AG08396 (cell line): ENCODE data around the gene GPR78.
A peak's percentile ranks its signal among the peaks of the same experiment; 100 is the strongest.

Experiments
- DNase-seq: peaks from one replicate; pipeline ENCODE4 v3.0.0; 2012; ENCODE audit warnings: low spot score, mixed read lengths

GPR78 gene

DNA sequence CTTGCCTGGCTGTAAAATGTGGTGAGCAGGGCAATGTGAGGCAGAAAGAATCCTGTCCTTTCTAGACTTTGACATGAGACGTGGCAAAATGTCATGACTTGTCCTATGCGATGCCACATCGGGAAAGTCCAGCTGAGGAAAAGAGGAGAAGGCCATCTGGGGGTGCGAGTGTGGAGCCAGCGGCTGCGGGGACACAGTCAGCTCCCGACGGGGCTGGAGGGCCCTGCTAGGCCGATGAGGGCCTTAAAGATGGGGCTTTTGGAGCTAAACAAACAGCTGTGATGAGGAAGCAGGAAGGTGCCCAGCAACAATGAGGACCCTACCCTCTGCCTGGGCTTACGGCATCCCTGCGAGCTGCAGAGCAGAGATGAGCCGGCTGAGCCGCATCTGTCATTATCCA lies 20.1 kb downstream of the GPR78 start:
- no peak for DNase-seq

- DNase-seq: no peak
Observed at GRCh38 chr4:8600686-8601085, 20.5 kb downstream of the GPR78 start.

DNA sequence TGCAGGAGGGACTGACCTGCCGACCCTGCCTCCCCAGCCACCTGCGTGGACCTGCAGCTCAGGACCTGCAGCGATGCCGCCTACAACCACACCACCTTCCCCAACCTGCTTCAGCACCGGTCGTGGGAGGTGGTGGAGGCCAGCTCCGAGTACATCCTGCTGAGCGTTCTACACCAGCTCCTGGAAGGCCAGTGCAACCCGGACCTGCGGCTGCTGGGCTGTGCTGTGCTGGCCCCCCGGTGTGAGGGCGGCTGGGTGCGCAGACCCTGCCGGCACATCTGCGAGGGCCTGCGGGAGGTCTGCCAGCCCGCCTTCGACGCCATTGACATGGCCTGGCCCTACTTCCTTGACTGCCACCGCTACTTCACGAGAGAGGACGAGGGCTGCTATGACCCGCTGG lies 20.9 kb downstream of the GPR78 start:
- no peak for DNase-seq

- DNase-seq: no peak
Observed at GRCh38 chr4:8601556-8601955, 21.4 kb downstream of the GPR78 start.

GRCh38 chr4:8602686-8603430 lies 22.7 kb downstream of the GPR78 start:
- no peak for DNase-seq

DNA sequence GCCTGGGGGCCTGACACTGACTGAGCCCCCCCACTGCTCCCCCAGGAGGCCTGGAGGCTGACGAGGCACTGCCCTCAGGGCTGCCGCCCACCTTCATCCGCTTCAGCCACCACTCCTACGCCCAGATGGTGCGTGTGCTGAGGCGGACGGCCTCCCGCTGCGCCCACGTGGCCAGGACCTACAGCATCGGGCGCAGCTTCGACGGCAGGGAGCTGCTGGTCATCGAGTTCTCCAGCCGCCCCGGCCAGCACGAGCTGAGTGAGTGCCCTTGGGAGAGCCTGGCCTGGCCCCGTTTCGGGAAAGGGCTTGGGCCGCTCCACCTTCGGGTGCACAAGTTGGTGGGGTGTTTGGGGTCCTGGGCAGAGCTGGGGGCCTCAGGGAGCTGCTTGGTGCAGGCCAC lies 23.7 kb downstream of the GPR78 start:
- DNase-seq: no peak

GRCh38 chr4:8605289-8605688 lies 25.1 kb downstream of the GPR78 start:
- DNase-seq: no peak

GRCh38 chr4:8606476-8606875 lies 26.3 kb downstream of the GPR78 start:
- DNase-seq: no peak

DNA sequence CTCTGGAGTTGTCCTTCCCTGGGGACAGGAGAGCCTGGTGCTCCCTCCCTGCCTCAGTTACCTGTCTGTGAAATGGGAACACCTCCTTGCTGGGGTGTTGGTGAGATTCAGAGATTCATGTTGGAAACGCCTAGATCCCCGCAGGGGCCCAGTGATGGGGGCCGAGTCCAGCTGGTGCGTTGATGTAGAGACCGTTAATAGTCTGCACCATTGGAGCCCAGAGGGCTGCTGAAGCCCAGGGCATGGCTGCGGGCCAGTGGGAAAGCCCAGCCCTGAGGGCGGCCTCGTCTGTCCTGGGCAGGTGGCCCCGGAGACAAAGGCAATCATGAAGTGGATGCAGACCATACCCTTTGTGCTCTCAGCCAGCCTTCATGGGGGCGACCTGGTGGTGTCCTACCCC lies 26.8 kb downstream of the GPR78 start:
- DNase-seq: no peak

- DNase-seq: peak; percentile 83
Observed at GRCh38 chr4:8607603-8608481, 27.6 kb downstream of the GPR78 start.

GRCh38 chr4:8608714-8609391 lies 28.7 kb downstream of the GPR78 start:
- no peak for DNase-seq

- DNase-seq: no peak
Observed at GRCh38 chr4:8609406-8609805, 29.2 kb downstream of the GPR78 start.

DNA sequence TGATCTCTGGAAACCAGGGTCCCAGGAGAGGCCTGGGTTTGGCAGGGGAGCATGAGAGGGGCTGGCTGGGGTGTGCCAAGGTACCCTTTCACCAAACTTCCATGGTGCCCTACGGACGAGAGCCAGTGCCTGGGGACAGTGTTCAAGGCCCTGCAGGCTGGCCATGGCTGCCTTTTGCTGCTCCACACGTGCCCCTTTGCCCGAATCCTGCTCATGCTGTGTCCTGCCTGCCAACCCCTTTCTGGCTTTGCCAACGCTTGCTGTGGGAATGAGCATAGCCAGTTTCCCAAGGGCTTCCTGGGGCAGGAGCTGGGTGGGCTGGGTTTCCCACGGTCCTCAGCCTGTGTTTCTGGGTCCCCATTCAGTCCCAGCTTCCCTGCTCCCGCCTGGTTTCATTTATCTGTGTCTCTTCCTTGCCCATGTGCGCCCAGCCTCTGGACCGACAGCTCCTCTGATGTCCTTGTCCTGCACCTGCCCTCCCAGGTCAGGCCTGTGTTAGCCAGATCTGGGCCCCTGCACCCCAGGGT lies 29.7 kb downstream of the GPR78 start:
- no peak for DNase-seq

DNA sequence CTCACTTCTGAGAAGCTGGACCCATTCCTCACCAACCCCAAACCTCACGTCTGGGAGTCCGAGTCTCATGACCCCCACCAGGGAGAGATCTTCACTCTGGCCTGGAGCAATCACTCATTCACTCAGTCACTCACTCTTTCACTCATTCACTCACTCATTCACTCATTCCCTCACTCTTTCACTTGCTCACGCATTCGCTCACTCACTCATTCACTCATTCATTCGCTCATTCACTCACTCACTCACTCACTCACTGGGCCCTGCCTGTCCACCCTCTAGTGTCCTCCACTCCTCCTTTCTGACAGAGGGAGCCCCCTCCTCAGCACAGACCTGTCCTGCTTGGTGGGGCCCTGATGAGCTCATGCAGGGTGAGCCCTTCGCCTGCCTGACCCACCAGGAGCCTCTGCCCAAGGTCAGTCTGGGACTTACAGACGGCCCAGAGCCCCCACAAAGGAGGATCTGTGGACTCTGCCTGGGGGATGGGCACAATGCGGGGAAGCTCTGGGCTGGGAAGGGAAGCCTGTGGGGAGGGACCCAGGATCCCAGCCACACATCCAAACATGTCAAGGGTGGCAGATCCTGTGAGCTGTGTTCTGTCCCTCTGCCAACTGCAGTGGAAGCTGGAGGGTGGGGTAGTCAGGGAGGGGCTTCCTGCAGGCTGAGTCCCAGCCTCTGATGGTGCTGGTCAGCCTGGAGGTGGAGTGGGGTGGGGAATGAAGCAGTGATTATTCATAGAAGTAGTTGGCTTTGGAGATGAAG lies 30.8 kb downstream of the GPR78 start:
- no peak for DNase-seq

DNA sequence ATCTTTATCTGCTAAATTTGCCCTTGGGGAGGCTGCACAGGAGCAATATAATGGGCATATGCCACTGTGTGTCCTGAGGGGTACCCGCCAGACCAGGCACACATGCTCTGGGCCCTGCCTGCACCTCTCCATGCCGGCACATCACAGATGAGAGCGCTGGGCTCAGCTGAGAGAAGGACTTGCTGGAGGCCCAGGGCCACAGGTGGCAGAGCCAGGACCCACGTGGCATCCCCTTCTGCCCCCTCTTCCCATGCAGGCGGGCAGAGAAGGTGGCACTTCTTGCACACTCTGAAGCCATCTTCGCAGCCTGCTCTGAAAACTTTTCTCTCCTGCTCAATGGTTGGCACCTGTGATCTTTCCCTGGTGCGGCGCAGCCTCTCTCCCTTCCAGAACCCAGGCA lies 32.5 kb downstream of the GPR78 start:
- DNase-seq: no peak

DNA sequence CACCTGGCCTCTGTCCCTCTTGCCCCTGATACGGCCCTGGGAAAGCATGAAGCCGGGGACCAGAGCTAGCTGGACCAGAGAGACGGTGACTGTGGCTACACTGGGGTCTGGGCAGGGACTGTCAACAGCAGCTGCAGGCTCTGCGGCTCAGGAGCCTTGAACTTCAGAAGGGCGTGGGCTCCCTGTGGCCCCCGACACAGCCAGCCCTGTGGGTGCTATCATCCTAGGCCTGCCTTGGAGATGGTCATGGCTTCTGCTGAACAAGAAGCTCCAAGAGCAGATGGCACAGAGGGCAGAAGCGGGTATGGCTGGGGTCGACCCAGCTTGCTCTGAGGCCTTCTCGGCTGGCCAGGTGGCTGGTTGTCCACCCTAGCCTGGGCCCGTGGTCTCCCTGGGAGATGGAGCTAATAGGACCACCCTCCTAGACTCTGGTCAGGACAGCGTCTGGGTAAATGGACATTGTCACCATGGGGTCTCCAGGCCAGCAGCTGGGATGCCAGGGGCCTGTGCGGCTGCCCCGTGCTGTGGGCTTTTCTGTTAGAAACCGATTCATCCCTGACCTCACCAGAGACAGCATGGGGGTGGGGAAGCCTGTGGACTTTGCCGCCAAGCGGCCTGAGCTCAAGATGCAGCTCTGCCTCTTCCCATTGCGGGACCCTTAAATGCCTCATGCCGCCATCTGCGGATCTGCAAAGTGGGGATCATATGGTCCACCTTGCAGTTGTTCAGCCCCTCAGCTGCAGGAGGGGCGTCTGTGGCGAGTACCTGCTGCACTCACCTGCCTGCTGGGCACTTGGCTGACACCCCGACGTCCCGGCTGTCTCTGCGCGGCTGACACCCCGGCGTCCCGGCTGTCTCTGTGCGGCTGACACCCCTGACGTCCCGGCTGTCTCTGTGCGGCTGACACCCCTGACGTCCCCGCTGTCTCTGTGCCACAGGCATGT lies 33.5 kb downstream of the GPR78 start:
- DNase-seq: no peak

DNA sequence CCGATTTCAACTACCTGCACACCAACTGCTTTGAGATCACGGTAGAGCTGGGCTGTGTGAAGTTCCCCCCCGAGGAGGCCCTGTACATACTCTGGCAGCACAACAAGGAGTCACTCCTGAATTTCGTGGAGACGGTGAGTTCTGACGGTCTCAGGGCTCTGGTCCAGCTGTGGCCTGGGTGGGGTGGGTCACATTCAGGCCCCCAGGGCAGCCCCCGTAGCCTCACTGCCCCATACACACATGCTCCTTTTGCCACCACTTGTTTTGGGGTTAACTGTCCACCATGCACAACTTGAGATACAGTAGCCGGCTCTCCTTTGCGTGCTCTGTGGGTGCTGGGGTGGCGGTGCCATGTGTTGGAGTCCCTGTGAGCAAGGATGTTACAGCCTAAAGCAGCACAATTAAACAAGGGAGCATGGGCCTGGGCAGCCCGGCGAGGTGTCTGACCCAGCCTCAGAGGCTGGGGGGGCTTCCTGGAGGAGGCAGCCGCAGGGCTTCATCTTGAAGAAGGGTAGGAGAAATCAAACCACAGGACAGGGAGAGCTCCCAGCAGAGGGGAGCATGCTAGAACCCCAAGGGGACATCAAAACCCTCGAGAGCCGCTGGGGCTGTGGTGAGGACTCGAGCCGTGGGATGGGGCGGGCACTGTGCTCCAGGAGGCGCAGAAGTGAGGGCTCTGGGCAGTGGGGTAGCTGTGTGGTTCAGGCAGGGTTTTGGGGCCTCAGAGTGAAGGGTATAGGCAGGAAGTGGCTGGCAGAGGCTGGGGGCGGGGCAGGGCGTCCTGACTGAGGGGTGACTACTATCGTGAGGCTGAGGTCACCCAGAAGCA lies 34.4 kb downstream of the GPR78 start:
- DNase-seq: no peak

DNA sequence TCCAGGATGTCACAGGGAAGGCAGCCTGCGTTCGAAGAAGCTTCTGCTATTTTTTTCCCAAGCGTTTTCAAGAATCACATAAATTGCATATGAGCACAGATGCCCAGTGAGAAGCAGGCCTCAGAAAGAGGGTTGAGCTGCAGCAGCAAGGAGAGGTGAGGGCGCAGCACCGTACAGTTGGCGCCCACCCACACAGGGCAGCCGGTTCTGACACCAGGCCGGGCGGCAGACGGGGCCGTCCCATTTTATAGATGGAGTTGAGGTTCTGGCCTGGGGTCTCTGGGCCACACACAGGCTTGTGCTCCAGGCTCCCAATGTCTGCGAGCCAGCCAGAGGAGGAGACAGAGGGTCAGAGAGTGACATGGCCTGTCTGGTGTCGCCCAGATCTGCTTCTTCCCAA lies 35.2 kb downstream of the GPR78 start:
- no peak for DNase-seq

- no peak for DNase-seq
Observed at GRCh38 chr4:8615921-8616787, 36.0 kb downstream of the GPR78 start.
